Measurements from ENCODE around the gene ZNF283.
"Not testable (repeated sequence)": the region's sequence is repeated elsewhere in the genome, so short reads cannot be mapped to it uniquely, and the experiment has no call there.

The ZNF283 gene

GRCh38 chr19:43848821-43849220 lies 21.7 kb downstream of the ZNF283 start:
- DNase-seq (ENCODE audit: low read depth): no peak

DNA sequence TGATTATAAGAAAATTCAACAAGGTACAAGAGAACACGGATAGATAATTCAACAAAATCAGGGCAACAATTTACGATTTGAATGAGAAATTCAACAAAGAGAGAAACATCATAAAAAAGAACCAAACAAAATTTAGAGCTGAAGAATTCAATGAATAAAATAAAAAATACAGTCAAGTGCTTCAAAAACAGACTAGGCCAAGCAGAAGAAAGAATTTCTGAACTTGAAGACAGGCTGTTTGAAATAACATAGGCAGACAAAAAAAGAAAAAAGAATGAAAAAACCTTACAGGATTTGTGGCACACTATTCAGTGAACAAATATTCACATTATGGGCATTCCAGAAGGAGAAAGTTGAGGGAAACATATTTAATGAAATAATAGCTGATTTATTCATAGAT lies 31.1 kb downstream of the ZNF283 start:
- DNase-seq (ENCODE audit: low read depth): no peak

GRCh38 chr19:43866923-43867322 lies 39.8 kb downstream of the ZNF283 start:
- not testable (repeated sequence) for DNase-seq (ENCODE audit: low read depth)

DNA sequence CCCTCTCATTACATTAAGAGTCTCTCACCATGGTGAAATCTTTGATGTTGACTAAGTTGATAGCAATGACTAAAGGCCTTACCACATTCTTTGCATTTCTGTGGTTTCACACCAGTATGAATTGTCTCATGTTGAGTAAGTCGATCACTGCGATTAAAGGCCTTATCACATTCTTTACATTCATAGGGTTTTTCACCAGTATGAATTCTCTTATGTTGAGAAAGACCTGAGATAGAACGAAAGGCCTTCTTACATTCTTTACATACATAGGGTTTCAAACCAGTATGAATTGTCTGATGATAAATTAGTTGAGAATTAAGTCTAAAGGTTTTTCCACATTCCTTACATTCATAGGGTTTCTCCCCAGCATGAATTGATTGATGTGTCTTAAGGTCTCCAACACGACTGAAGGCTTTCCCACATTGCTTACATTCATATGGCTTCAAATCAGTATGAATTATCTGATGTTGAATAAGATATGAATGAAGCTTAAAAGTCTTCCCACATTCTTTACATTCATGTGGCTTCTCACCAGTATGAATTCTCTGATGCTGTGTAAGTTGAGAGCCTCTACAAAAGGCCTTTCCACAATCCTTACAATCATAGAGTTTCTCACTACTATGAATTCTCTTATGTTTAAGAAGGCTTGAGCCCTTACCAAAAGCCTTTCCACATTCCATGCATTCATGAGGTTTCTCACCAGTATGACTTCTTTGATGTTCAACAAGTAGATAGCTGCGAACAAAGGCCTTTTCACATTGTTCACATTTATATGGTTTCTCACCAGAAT lies 45.6 kb downstream of the ZNF283 start:
- DNase-seq (ENCODE audit: low read depth): peak; percentile 12

- DNase-seq (ENCODE audit: low read depth): no peak
Observed at GRCh38 chr19:43880483-43880882, 53.4 kb downstream of the ZNF283 start.

DNA sequence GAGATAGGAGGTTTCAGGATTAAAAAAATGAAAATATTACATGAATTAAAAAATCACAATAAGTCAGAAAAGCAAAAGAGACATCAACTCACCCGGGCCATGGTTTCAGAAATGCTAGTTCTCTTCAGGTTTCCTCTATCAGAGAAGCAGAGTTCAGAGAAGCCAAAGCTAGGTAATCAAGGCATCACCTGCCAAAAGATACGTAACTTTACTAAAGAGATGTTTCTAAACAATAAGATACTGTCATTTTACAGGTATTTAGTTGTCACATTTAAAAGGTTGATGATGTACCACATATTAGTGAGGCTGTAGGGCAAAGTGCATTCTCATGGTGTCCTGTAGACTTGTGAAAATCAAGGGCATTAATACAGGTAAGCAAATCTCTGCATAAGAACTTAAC lies 56.7 kb downstream of the ZNF283 start, which contains the start of gene ZNF404:
Gene ZNF404, minus strand, starts transcription at position 101 of the 400 bp plus-strand sequence.
- no peak for DNase-seq (ENCODE audit: low read depth)

DNA sequence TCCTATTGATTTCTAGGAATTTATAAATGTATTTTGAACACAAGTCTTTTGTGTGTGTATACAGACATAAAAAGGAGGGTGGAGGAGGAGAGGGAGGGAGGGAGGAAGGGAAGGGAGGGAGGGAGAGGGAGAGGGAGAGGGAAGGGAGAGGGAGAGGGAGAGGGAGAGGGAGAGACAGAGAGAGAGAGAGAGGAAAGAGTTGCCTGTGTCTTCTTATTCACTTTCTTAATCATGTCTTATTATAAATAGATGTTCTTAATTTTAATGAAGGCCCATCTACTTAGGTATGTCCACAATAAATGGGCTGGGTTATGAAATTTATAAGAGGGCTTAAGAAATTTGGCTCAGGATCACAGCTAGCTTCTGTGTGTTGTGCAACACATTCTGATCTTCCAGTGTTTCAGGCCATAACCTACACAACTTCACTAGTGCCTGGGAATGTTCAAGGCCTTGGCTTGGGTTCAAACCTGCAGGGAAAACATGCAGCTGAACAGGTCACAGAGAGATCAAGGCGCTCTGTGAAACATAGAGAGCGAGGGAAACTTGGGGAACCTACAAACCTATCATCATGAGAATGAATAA lies 68.7 kb downstream of the ZNF283 start:
- no peak for DNase-seq (ENCODE audit: low read depth)
